ENCODE data around the gene SSX1. TPM values are rescaled to one million over a fixed set of nuclear protein-coding genes. Genes with fewer than 3 reads are reported as not detected.
"Not testable (repeated sequence)": the region's sequence is repeated elsewhere in the genome, so short reads cannot be mapped to it uniquely, and the experiment has no call there.

Gene SSX1
- total RNA-seq = under 1 TPM in 1 of 4 donors, not detected in 3; 0.54 TPM

- DNase-seq; H3K36me3 ChIP-seq; intact Hi-C loops (cut with DNase I); H3K4me1 ChIP-seq; H3K4me3 ChIP-seq (replicated peaks in 1 of 3); H3K27me3 ChIP-seq; H3K9me3 ChIP-seq; H3K27ac ChIP-seq: not testable (repeated sequence)
- 94 to 97% methylated on average over 16 to 17 of the region's 20 CpGs for WGBS, 2 donors
These were observed at the start of gene SSX1 for GRCh38 chrX:48255062-48255796. Gene SSX1, plus strand, starts transcription at chrX:48255392. Its CDS starts 1,850 bp downstream, at chrX:48257242.

GRCh38 chrX:48214341-48214740 lies 40.9 kb upstream of the SSX1 start:
- DNase-seq; H3K9me3 ChIP-seq; intact Hi-C loops (cut with DNase I); H3K36me3 ChIP-seq; H3K27ac ChIP-seq; H3K4me3 ChIP-seq (replicated peaks in 1 of 3); H3K27me3 ChIP-seq: not testable (repeated sequence)
- H3K4me1 ChIP-seq = peaks cover 5 to 13% of the 10 kb centered on the region in 2 donors
- 62 to 65% methylated on average over 4 of the region's 4 CpGs for WGBS, 2 donors

- H3K4me1 ChIP-seq; H3K36me3 ChIP-seq; DNase-seq; H3K27me3 ChIP-seq; H3K27ac ChIP-seq; H3K9me3 ChIP-seq; H3K4me3 ChIP-seq (replicated peaks in 1 of 3); intact Hi-C loops (cut with DNase I): not testable (repeated sequence)
- 83 to 85% methylated on average over 4 of the region's 4 CpGs for WGBS, 2 donors
These were observed 31.0 kb upstream of the SSX1 start for GRCh38 chrX:48224196-48224595.

- H3K9me3 ChIP-seq; H3K4me3 ChIP-seq (replicated peaks in 1 of 3); H3K36me3 ChIP-seq; DNase-seq; intact Hi-C loops (cut with DNase I); H3K27ac ChIP-seq; H3K4me1 ChIP-seq; H3K27me3 ChIP-seq: not testable (repeated sequence)
- WGBS, 2 donors = 65 to 68% methylated on average over 3 to 5 of the region's 6 CpGs
These were observed 2.2 kb upstream of the SSX1 start for GRCh38 chrX:48252945-48253344.

GRCh38 chrX:48274365-48274764 lies 19.2 kb downstream of the SSX1 start:
- intact Hi-C loops (cut with DNase I); H3K27ac ChIP-seq; H3K4me1 ChIP-seq; DNase-seq; H3K36me3 ChIP-seq; H3K9me3 ChIP-seq; H3K4me3 ChIP-seq (replicated peaks in 1 of 3); H3K27me3 ChIP-seq: not testable (repeated sequence)

GRCh38 chrX:48278958-48279357 lies 23.8 kb downstream of the SSX1 start:
- WGBS, 2 donors = 77 to 82% methylated on average over 7 to 9 of the region's 9 CpGs
- Histone ChIP-seq H3K4me3 (replicated peaks in 1 of 3) (no peak overlapping the region), H3K36me3 (no peaks in the 10 kb centered on the region), H3K9me3 (no peaks in the 10 kb centered on the region), H3K4me1 (no peaks in the 10 kb centered on the region), H3K27me3 (no peaks in the 10 kb centered on the region), H3K27ac (no peak overlapping the region)
- intact Hi-C loops (cut with DNase I) = no loop called here
- TF ChIP-seq CTCF (IDR thresholded peaks at IDR 0.05) (no peak), POLR2A (IDR thresholded peaks at IDR 0.05) (no peak)
- DNase-seq = no peak

GRCh38 chrX:48280729-48281128 lies 25.5 kb downstream of the SSX1 start:
- H3K36me3 ChIP-seq; H3K27me3 ChIP-seq; H3K4me1 ChIP-seq; intact Hi-C loops (cut with DNase I); DNase-seq; H3K9me3 ChIP-seq; H3K27ac ChIP-seq; H3K4me3 ChIP-seq (replicated peaks in 1 of 3): not testable (repeated sequence)
- WGBS, 2 donors = 82 to 95% methylated on average over 3 of the region's 3 CpGs

- intact Hi-C loops (cut with DNase I) = no loop called here
- 91 to 93% methylated on average over 10 to 11 of the region's 11 CpGs for WGBS, 2 donors
These were observed 51.0 kb downstream of the SSX1 start for GRCh38 chrX:48306175-48306574.

GRCh38 chrX:48313996-48314395 lies 58.8 kb downstream of the SSX1 start:
- H3K36me3 ChIP-seq; H3K4me1 ChIP-seq; H3K4me3 ChIP-seq (replicated peaks in 1 of 3); H3K9me3 ChIP-seq; intact Hi-C loops (cut with DNase I); H3K27me3 ChIP-seq; DNase-seq; H3K27ac ChIP-seq: not testable (repeated sequence)
- 65 to 77% methylated on average over 2 of the region's 2 CpGs for WGBS, 2 donors

More at GRCh38 chrX:48306175-48306574, 51.0 kb downstream of the SSX1 start:
- no peaks in the 10 kb centered on the region for H3K4me1 ChIP-seq
- no peak for DNase-seq
- no peak overlapping the region for H3K27ac ChIP-seq
- no peaks in the 10 kb centered on the region for H3K27me3 ChIP-seq
- TF ChIP-seq POLR2A (IDR thresholded peaks at IDR 0.05) (no peak), CTCF (IDR thresholded peaks at IDR 0.05) (no peak)
- no peaks in the 10 kb centered on the region for H3K9me3 ChIP-seq
- H3K4me3 ChIP-seq (replicated peaks in 1 of 3) = no peak overlapping the region
- H3K36me3 ChIP-seq = no peaks in the 10 kb centered on the region
